ENCODE data around the gene NCOA7. TPM values are rescaled to one million over a fixed set of nuclear protein-coding genes. Genes with fewer than 3 reads are reported as not detected.

NCOA7 gene
- 62.8 TPM for total RNA-seq

DNA sequence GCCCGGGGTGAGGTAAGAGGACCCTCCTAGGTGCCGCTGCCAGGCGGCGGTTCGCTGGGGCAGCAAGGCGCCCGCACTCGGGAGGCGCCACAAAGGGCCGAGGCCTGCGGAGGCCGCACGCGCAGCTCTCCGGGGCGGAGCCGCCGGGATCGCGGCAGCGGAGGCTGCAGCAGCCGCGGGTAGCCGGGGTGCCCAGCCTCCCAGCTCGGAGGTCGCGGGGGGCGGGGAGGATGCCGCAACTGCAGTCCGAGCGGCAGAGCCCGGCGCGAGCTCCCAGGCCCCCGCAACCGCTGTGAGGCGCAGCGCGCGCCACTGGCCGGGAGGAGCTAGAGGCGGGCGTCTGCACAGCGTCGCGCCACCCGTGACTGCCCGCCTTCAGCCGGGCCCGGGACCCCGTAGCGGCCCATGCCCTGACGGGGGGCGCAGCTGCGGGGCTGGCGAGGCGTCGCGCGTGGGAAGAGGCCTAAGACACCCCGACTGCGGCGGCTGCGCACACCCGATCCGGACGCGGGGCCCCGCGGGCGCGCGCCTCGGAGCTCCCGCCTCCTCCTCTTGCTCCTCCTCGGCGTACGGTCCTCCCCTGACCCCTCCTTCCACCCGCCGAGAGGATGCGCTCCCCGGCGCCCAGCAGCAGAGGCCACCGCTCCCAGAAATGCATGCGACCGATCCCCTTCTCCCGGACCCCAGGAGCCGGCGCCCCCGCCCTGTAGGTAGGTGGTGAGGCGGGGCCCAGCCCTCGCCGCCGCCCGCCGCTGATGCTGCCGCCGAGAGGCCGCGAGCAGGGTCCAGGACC is at the start of gene NCOA7:
TSS of gene NCOA7 (plus strand) at position 603 of the 793 bp plus-strand sequence. CDS start 24,395 bp downstream, outside the sequence.
- peak; percentile 86 for DNase-seq (ENCODE audit: low spot score)

- no peak for DNase-seq (ENCODE audit: low spot score)
Measured at GRCh38 chr6:125741336-125741735, 49.4 kb upstream of the NCOA7 start.

GRCh38 chr6:125742024-125742423 is 48.7 kb upstream of the NCOA7 start:
- no peak for DNase-seq (ENCODE audit: low spot score)

- no peak for DNase-seq (ENCODE audit: low spot score)
Measured at GRCh38 chr6:125742464-125743120, 48.2 kb upstream of the NCOA7 start.

GRCh38 chr6:125743604-125744003 is 47.2 kb upstream of the NCOA7 start:
- DNase-seq (ENCODE audit: low spot score) = no peak

- DNase-seq (ENCODE audit: low spot score) = no peak
Measured at GRCh38 chr6:125745281-125746018, 45.3 kb upstream of the NCOA7 start.

GRCh38 chr6:125746019-125746414 is 44.7 kb upstream of the NCOA7 start:
- no peak for DNase-seq (ENCODE audit: low spot score)

GRCh38 chr6:125746731-125747588 is 43.8 kb upstream of the NCOA7 start:
- DNase-seq (ENCODE audit: low spot score) = peak; percentile 52

- no peak for DNase-seq (ENCODE audit: low spot score)
Measured at GRCh38 chr6:125747589-125748405, 43.0 kb upstream of the NCOA7 start.

DNA sequence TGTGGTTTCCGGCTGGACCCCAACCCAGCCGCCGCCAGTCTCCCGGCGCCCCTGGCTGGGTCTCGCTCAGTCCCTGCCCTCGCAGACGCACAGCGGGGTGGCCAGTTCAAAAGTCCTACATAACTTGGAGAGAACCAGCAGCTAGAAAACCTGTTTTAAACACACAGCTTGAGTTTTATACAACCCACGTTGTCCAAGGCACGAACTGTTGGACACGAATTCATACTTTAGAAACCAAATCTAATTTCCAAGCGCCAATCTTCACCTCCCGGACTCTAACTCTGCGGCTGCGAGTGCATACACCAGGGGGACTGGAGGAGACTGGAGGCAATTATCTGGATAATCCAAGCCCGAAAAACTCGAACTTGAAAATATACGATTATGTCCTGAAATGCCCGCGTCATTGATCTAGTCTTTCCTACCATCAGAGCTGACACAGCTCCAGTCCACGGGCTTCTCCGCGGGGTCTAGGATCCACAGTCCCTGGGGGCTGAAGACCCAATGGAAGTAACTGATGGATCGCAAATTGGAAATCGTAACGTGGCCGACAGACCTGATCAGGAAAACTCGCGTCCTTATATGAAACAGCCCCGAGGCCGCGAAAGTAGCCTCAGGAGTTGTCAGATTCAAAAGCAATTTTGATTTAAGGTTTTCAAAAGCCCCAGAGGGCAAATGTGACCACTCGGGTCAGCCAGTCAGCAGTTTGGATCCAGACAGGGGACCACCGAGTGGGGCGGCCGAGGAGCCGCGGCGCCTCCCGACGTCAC is 42.2 kb upstream of the NCOA7 start:
- DNase-seq (ENCODE audit: low spot score) = no peak

DNA sequence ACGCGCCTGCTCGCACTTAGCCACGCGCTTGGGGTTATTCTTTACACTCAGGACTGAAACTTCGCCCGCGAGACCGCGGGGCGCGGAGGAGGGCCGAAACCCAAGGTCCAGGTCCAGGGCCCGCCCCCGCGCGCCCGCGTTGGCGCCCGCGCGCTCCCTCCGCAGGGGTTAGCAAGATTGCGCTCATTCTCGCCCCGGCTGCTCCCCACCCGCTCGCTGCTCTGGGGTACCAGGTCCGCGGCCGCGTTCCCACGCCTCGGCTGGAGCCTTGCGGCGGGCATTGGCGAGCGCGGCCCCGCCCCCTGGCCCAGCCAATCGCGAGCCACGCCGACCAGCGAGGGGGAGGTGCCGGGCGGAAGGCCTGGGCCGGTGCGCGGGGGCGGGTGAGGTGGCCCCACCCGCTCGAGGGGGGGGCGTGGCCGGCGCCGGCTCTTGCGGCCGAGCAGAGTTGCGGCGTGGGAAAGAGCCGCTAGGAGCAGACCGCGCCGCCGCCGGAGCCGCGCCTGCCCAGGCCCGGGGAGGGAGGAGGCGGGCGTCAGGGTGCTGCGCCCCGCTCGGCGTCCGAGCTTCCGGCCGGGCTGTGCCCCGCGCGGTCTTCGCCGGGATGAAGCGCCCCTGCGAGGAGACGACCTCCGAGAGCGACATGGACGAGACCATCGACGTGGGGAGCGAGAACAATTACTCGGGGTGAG is 41.4 kb upstream of the NCOA7 start, which contains the start of gene HEY2:
TSS of gene HEY2 (plus strand) at position 460 of the 692 bp plus-strand sequence. CDS start at position 605, 145 bp downstream.
- DNase-seq (ENCODE audit: low spot score) = peak; percentile 90

DNA sequence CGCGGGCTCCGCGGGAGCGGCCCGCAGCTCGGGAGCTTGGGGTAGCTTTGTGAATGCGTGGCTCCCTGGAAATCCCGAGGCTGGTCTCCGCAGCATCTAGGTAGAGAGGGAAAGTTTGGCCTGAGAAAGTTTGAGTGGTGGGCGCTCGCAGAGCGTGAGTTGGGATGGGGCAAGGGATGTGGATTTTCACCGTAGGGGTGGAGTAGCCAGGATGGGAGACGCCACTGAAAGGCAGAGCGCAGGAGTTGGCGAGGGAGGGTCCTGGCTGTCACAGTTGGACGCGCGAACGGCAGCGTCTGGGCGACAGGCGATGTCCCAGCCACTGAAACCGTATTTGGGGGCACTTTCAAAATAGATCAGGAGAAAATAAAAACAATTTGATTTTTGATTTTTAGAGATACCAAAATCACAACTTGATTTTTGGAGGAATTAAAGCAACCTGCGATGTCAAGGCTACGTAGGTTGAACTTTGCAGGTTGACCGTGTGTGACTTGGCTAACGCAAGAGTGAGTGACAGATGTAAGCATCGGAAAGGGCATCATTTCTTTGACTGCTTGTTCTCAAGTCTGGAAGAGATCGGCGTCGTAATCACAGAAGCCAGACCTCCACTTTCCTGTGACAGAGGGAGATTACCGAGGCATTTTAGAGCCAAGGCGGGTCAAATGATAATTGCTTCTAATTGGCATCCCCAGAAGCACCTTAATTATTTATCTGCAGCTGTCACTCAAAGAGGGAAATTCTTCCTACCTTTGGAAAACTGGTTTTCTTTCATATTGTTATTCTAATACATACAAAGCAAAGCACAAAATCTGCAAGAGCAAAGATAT is 40.7 kb upstream of the NCOA7 start:
- no peak for DNase-seq (ENCODE audit: low spot score)

DNA sequence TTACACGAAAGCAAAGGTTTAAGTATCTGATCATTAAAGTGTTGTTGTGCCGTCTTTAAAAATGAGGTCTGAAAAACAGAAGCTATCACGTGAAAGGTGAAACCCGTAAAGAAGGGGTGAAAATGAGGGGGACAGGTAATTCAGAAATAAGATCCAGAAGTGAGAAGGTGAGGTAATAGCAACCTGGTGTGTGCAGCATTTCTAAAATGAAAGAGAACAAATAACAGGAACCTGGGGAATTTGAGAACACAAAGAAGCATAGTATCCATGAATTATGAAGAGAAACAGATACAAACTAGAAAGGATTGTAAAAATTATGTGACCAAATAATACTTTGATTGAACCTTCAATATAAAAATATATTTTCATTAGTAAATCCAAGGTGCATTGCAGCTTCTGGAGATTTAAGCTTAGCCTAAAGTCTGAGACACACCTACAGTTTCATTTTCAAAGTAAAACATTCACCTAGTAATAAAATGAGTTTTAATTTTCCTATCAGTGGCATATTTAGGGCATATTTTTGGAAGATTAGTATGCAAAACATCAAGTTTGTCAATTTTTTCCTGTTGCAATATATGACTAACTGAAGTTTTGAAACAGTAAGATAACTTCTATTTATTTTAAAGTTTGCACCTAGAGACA is 39.9 kb upstream of the NCOA7 start:
- no peak for DNase-seq (ENCODE audit: low spot score)

- no peak for DNase-seq (ENCODE audit: low spot score)
Measured at GRCh38 chr6:125751334-125751916, 39.3 kb upstream of the NCOA7 start.

- no peak for DNase-seq (ENCODE audit: low spot score)
Measured at GRCh38 chr6:125752773-125753172, 38.0 kb upstream of the NCOA7 start.

GRCh38 chr6:125753218-125753936 is 37.4 kb upstream of the NCOA7 start:
- DNase-seq (ENCODE audit: low spot score) = no peak

GRCh38 chr6:125753937-125754259 is 36.9 kb upstream of the NCOA7 start:
- no peak for DNase-seq (ENCODE audit: low spot score)
